ENCODE data around the gene OLA1. TPM values are rescaled to one million over a fixed set of nuclear protein-coding genes. Genes with fewer than 3 reads are reported as not detected.

The OLA1 gene
- total and polyA plus RNA-seq, 9 of the 15 experiments (the other 6 are each of a cell fraction or from before 2014, with no cell fraction given): 208 to 353 (median 225) TPM

DNA sequence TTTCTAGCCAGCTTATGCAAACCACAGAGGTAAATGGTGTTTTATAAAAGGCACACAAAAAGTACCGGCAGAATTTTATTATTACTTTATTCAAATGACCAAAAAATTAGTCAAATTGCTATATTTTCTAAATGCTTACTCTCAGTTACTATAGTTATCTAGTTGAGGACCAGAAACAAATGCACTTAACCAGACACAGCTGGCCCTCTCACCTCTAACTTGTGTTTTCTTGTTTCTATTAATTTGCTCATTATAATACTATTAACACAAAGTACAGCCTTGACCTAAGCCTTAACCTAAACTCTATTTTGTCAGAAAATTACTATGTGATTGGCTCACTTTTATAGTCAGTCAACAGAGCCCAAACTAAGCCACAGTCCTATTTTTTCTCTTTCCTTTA, 26.2 kb downstream of the OLA1 start (continued):
- TF ChIP-seq ZNF316 (IDR thresholded peaks at IDR 0.05) (no peak), NCOA4 (IDR thresholded peaks at IDR 0.05; ENCODE audit: partially characterized antibody) (no peak), KDM1A (IDR thresholded peaks at IDR 0.05) (no peak)
- TF ChIP-seq, protein P1, sequence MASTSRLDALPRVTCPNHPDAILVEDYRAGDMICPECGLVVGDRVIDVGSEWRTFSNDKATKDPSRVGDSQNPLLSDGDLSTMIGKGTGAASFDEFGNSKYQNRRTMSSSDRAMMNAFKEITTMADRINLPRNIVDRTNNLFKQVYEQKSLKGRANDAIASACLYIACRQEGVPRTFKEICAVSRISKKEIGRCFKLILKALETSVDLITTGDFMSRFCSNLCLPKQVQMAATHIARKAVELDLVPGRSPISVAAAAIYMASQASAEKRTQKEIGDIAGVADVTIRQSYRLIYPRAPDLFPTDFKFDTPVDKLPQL (IDR thresholded peaks at IDR 0.05; ENCODE audit: extremely low read depth, insufficient read length): no peak

DNA sequence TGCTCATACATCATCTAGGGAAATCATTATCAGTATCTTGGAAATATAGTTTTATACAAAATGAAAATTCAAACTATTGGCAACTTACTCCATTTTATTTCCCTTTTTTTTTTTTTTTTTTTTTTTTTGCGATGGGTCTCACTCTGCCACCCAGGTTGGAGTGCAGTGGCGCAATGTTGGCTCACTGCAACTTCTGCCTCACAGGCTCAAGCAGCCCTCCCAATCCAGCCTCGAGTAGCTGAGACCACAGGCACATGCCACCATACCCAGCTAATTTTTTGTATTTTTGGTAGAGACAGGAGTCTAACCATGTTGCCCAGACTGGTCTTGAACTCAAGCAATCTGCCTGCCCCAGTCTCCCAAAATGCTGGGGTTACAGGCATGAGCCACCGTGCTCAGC, 29.0 kb downstream of the OLA1 start:
- DNase-seq (ENCODE audit: extremely low read depth in 1 of 4, low spot score in 3 of 4) (no peak), ATAC-seq (no peak), FAIRE-seq (no peak)
- Histone ChIP-seq H3K4me3 (no peak overlapping the region), H4K20me1 (replicated peaks; ENCODE audit: control insufficient read depth, insufficient read depth, low read length) (peaks cover 2% of the 10 kb centered on the region; the same call in 1 of the 2 replicates), H3K4me2 (ENCODE audit: insufficient read depth, low read length) (no peak overlapping the region), H3K27me3 (ENCODE audit: control insufficient read depth in 2 of 2, insufficient read depth in 2 of 2, low read length in 2 of 2) (no peaks in the 10 kb centered on the region), H3K27ac (ENCODE audit: extremely low read depth, low read depth, low read length) (no peak overlapping the region), H3K4me1 (replicated peaks in 1 of 2; ENCODE audit: control insufficient read depth in 2 of 2, insufficient read depth in 2 of 2, low read length in 2 of 2) (peaks cover 5 to 14% of the 10 kb centered on the region in 2 experiments; a peak in 4 of 5 replicates), H3K36me3 (ENCODE audit: control insufficient read depth, insufficient read depth, low read length) (peaks cover 45% of the 10 kb centered on the region), H3K9me3 (replicated peaks; ENCODE audit: control insufficient read depth, insufficient read depth, low read depth, low read length) (no peaks in the 10 kb centered on the region), H3K79me2 (ENCODE audit: control insufficient read depth, insufficient read depth, low read length) (peaks cover 89% of the 10 kb centered on the region), H2AFZ (ENCODE audit: low read depth, low read length) (no peak overlapping the region), H3K9me1 (ENCODE audit: control insufficient read depth, insufficient read depth, low read length) (no peaks in the 10 kb centered on the region), H3K9ac (ENCODE audit: insufficient read depth in 1 of 2, low read depth in 2 of 2, low read length in 2 of 2) (no peak overlapping the region)
- no TSS peak for BruUV-seq (replicated peaks)
- in situ Hi-C loops (cut with MboI): no loop called here
- CTCF ChIA-PET (ENCODE audit: low intra/inter-chr PET ratio): no interaction called here
- 91% methylated on average over 2 of the region's 4 CpGs for WGBS (ENCODE audit: insufficient coverage, low coverage, missing lambda C conversion rate)
- intact Hi-C loops (cut with micrococcal nuclease): no loop called here
- POLR2A ChIA-PET: interaction anchor here (0.9 to 2.3 kb wide), 3 partner anchors 9 to 29 kb away, joined by 3 to 5 read pairs (median 3); partner anchors contain the start of gene OLA1
- TF ChIP-seq, protein P2, sequence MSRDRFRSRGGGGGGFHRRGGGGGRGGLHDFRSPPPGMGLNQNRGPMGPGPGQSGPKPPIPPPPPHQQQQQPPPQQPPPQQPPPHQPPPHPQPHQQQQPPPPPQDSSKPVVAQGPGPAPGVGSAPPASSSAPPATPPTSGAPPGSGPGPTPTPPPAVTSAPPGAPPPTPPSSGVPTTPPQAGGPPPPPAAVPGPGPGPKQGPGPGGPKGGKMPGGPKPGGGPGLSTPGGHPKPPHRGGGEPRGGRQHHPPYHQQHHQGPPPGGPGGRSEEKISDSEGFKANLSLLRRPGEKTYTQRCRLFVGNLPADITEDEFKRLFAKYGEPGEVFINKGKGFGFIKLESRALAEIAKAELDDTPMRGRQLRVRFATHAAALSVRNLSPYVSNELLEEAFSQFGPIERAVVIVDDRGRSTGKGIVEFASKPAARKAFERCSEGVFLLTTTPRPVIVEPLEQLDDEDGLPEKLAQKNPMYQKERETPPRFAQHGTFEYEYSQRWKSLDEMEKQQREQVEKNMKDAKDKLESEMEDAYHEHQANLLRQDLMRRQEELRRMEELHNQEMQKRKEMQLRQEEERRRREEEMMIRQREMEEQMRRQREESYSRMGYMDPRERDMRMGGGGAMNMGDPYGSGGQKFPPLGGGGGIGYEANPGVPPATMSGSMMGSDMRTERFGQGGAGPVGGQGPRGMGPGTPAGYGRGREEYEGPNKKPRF (IDR thresholded peaks at IDR 0.05; ENCODE audit: low read depth, low read length): no peak
- TF ChIP-seq, protein P3, sequence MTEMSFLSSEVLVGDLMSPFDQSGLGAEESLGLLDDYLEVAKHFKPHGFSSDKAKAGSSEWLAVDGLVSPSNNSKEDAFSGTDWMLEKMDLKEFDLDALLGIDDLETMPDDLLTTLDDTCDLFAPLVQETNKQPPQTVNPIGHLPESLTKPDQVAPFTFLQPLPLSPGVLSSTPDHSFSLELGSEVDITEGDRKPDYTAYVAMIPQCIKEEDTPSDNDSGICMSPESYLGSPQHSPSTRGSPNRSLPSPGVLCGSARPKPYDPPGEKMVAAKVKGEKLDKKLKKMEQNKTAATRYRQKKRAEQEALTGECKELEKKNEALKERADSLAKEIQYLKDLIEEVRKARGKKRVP (CRISPR knock-in tag; IDR thresholded peaks at IDR 0.05): no peak
- TF ChIP-seq, protein P4, sequence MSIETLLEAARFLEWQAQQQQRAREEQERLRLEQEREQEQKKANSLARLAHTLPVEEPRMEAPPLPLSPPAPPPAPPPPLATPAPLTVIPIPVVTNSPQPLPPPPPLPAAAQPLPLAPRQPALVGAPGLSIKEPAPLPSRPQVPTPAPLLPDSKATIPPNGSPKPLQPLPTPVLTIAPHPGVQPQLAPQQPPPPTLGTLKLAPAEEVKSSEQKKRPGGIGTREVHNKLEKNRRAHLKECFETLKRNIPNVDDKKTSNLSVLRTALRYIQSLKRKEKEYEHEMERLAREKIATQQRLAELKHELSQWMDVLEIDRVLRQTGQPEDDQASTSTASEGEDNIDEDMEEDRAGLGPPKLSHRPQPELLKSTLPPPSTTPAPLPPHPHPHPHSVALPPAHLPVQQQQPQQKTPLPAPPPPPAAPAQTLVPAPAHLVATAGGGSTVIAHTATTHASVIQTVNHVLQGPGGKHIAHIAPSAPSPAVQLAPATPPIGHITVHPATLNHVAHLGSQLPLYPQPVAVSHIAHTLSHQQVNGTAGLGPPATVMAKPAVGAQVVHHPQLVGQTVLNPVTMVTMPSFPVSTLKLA (conservative IDR thresholded peaks at IDR 0.05): no peak
- TF ChIP-seq RUNX1 (IDR thresholded peaks at IDR 0.05; ENCODE audit: low read depth) (no peak), PHF20 (IDR thresholded peaks at IDR 0.05; ENCODE audit: partially characterized antibody) (no peak), ARID1B (IDR thresholded peaks at IDR 0.05) (no peak), CBFA2T2 (conservative IDR thresholded peaks at IDR 0.05) (no peak), ETV1 (tag; conservative IDR thresholded peaks at IDR 0.05; ENCODE audit: low read depth) (no peak), FOXJ2 (tag; IDR thresholded peaks at IDR 0.05) (no peak), ZNF232 (CRISPR knock-in tag; IDR thresholded peaks at IDR 0.05) (no peak), BRF1 (IDR thresholded peaks at IDR 0.05; ENCODE audit: borderline replicate concordance, extremely low read depth, insufficient read length) (no peak)
- TF ChIP-seq, protein P5, sequence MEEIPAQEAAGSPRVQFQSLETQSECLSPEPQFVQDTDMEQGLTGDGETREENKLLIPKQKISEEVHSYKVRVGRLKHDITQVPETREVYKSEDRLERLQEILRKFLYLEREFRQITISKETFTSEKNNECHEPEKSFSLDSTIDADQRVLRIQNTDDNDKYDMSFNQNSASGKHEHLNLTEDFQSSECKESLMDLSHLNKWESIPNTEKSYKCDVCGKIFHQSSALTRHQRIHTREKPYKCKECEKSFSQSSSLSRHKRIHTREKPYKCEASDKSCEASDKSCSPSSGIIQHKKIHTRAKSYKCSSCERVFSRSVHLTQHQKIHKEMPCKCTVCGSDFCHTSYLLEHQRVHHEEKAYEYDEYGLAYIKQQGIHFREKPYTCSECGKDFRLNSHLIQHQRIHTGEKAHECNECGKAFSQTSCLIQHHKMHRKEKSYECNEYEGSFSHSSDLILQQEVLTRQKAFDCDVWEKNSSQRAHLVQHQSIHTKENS (CRISPR knock-in tag; IDR thresholded peaks at IDR 0.05): no peak

All from K562 (cell line).